Measurements from ENCODE around the gene GNA14.

GNA14 gene

DNA sequence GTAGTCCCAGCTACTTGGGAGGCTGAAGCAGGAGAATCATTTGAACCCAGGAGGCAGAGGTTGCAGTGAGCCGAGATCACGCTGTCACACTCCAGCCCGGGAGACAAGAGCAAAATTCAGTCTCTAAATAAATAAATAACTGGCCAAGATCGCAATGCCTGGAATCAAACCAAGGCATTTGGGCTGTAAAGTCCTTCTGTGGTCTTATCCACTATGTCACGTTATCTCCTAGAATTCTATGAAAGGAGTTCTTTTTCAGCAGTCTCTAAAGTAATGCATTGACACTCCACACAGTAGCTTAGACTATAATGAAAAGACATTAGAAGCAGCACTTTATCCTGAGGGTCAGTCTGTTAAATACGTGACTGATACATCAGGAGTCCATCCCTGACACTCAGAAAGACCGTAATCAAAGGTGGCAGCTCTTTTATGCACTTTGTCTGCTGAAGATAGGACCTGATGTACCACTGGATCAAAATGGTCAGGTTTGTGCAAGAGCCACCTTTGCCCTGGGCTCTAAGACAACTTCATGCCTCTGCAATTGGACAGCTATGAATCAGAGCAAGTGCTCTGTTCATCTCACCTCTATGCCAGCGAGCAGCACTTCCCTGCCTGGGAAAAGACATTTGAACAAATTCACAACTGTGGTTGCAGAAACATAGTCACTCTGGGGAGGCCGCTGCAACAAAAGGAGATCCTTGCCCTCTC, 31.7 kb upstream of the GNA14 start:
- H3K27ac ChIP-seq (ENCODE audit: extremely low read depth, low read depth, low read length): no peak overlapping the region
- H3K36me3 ChIP-seq (ENCODE audit: control insufficient read depth in 2 of 2, insufficient read depth in 1 of 2, low read length in 2 of 2): no peaks in the 10 kb centered on the region
- ChIA-PET CTCF (no interaction called here), POLR2A (no interaction called here)
- H3K4me3 ChIP-seq (ENCODE audit: low read depth, low read length): no peak overlapping the region
- no peaks in the 10 kb centered on the region for H3K4me1 ChIP-seq (ENCODE audit: control insufficient read depth, insufficient read depth, low read length)
- no peaks in the 10 kb centered on the region for H3K9me3 ChIP-seq (ENCODE audit: control insufficient read depth, insufficient read depth, low read depth, low read length)
- TF ChIP-seq ZNF555 (tag by site-specific recombination; conservative IDR thresholded peaks at IDR 0.05) (no peak), ZNF404 (tag by site-specific recombination; IDR thresholded peaks at IDR 0.05) (no peak), ZNF248 (tag by site-specific recombination; IDR thresholded peaks at IDR 0.05) (no peak), ZNF768 (tag by site-specific recombination; IDR thresholded peaks at IDR 0.05) (no peak), ZNF571 (tag by site-specific recombination; IDR thresholded peaks at IDR 0.05) (no peak), ZXDB (tag by site-specific recombination; IDR thresholded peaks at IDR 0.05) (no peak), ZNF48 (tag by site-specific recombination; IDR thresholded peaks at IDR 0.05) (no peak), SCRT1 (tag by site-specific recombination; IDR thresholded peaks at IDR 0.05; ENCODE audit: borderline replicate concordance) (no peak), ZNF473 (tag by site-specific recombination; IDR thresholded peaks at IDR 0.05) (no peak), GLI2 (tag by site-specific recombination; IDR thresholded peaks at IDR 0.05; ENCODE audit: borderline replicate concordance, low read depth) (no peak)
- TF ChIP-seq, protein P1, sequence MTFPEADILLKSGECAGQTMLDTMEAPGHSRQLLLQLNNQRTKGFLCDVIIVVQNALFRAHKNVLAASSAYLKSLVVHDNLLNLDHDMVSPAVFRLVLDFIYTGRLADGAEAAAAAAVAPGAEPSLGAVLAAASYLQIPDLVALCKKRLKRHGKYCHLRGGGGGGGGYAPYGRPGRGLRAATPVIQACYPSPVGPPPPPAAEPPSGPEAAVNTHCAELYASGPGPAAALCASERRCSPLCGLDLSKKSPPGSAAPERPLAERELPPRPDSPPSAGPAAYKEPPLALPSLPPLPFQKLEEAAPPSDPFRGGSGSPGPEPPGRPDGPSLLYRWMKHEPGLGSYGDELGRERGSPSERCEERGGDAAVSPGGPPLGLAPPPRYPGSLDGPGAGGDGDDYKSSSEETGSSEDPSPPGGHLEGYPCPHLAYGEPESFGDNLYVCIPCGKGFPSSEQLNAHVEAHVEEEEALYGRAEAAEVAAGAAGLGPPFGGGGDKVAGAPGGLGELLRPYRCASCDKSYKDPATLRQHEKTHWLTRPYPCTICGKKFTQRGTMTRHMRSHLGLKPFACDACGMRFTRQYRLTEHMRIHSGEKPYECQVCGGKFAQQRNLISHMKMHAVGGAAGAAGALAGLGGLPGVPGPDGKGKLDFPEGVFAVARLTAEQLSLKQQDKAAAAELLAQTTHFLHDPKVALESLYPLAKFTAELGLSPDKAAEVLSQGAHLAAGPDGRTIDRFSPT (tag by site-specific recombination; IDR thresholded peaks at IDR 0.05): no peak
- TF ChIP-seq, protein P2, sequence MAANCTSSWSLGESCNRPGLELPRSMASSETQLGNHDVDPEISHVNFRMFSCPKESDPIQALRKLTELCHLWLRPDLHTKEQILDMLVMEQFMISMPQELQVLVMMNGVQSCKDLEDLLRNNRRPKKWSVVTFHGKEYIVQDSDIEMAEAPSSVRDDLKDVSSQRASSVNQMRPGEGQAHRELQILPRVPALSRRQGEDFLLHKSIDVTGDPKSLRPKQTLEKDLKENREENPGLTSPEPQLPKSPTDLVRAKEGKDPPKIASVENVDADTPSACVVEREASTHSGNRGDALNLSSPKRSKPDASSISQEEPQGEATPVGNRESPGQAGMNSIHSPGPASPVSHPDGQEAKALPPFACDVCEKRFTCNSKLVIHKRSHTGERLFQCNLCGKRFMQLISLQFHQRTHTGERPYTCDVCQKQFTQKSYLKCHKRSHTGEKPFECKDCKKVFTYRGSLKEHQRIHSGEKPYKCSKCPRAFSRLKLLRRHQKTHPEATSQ (tag by site-specific recombination; IDR thresholded peaks at IDR 0.05): no peak

DNA sequence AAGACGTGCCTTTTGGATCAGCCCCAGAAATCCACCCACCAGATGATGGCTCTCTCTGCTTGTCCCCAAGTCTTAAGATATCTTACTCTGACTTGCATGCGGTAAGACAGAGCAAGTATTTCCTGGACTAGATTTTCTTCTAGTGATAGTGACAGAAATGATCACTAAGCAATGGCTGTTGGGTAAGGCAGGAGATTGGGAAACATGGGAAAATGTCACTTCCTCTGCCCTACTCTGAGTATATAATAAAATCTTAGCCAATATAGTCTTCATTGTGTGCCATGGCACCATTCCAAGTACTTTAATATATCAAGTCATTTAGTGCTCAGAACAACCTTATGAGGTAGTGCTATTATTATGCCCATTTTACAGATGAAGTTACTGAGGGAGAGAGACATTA, 31.0 kb upstream of the GNA14 start:
- POLR2A ChIA-PET: no interaction called here
- H3K9me3 ChIP-seq (ENCODE audit: control insufficient read depth, insufficient read depth, low read depth, low read length): no peaks in the 10 kb centered on the region
- CTCF ChIA-PET: no interaction called here
- no peak overlapping the region for H3K27ac ChIP-seq (ENCODE audit: extremely low read depth, low read depth, low read length)
- no peaks in the 10 kb centered on the region for H3K4me1 ChIP-seq (ENCODE audit: control insufficient read depth, insufficient read depth, low read length)
- no peak for TF ChIP-seq ZNF629 (tag by site-specific recombination; IDR thresholded peaks at IDR 0.05)
- TF ChIP-seq ZBTB1 (tag by site-specific recombination; IDR thresholded peaks at IDR 0.05): no peak
- no peak for TF ChIP-seq ZNF175 (tag by site-specific recombination; IDR thresholded peaks at IDR 0.05)
- TF ChIP-seq, protein P3, sequence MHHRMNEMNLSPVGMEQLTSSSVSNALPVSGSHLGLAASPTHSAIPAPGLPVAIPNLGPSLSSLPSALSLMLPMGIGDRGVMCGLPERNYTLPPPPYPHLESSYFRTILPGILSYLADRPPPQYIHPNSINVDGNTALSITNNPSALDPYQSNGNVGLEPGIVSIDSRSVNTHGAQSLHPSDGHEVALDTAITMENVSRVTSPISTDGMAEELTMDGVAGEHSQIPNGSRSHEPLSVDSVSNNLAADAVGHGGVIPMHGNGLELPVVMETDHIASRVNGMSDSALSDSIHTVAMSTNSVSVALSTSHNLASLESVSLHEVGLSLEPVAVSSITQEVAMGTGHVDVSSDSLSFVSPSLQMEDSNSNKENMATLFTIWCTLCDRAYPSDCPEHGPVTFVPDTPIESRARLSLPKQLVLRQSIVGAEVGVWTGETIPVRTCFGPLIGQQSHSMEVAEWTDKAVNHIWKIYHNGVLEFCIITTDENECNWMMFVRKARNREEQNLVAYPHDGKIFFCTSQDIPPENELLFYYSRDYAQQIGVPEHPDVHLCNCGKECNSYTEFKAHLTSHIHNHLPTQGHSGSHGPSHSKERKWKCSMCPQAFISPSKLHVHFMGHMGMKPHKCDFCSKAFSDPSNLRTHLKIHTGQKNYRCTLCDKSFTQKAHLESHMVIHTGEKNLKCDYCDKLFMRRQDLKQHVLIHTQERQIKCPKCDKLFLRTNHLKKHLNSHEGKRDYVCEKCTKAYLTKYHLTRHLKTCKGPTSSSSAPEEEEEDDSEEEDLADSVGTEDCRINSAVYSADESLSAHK (tag by site-specific recombination; IDR thresholded peaks at IDR 0.05): no peak
- TF ChIP-seq ZNF350 (tag by site-specific recombination; IDR thresholded peaks at IDR 0.05): no peak
- no peak for TF ChIP-seq GLIS2 (tag by site-specific recombination; IDR thresholded peaks at IDR 0.05)
- no peaks in the 10 kb centered on the region for H3K36me3 ChIP-seq (ENCODE audit: control insufficient read depth in 2 of 2, insufficient read depth in 1 of 2, low read length in 2 of 2)
- H3K4me3 ChIP-seq (ENCODE audit: low read depth, low read length): no peak overlapping the region
